HCT116 (cell line): ENCODE data around the gene HMCN1. TPM values are rescaled to one million over a fixed set of nuclear protein-coding genes. Genes with fewer than 3 reads are reported as not detected.

ENCODE experiments used
- ATAC-seq: fragments of 200-7000 bp; cut with Tn5 transposase; 2 replicates; pipeline ENCODE4 v1.9.1; 2020; ENCODE audit warnings: mild to moderate bottlenecking, moderate library complexity
- BruUV-seq: library from RNA; stranded (reverse); fragments of 400-500 nt; replicated peaks from 2 replicates; lab custom pipeline; 2021; lab: Mats Ljungman, UMichigan
- CTCF ChIA-PET: fragments of 300-600 bp; sonication (Branson Sonifier 250); formaldehyde crosslinking; loops from one replicate; lab custom pipeline; 2021; ENCODE audit warnings: antibody characterized with exemption; lab: Charles Lee
- POLR2A ChIA-PET: fragments of 300-600, 350-600 bp; sonication (Branson Sonifier 250); formaldehyde crosslinking; loops from one replicate; lab custom pipeline; 2021; ENCODE audit warnings: antibody characterized with exemption; lab: Charles Lee
- RAD21 ChIA-PET, 2 experiments: fragments of 300-600 bp; sonication (Branson Sonifier 250); formaldehyde crosslinking; loops; one replicate each; lab custom pipeline; 2023; ENCODE audit warnings: low total read pairs in 2 of 2; ENCODE audit not compliant: uncharacterized antibody in 2 of 2, unreplicated experiment in 2 of 2, low non-redundant PET in 1 of 2; lab: Charles Lee
- DNase-seq: peaks from one replicate; pipeline ENCODE4 v3.0.0-alpha.2; 2010; ENCODE audit warnings: low read depth, low spot score
- H2AFZ ChIP-seq: fragments of 200-600 bp; shearing (Covaris generic), sonication (generic); 2 replicates; pipeline ENCODE4 v1.6.1; 2017; ENCODE audit warnings: low read depth, mixed run types, mixed read lengths, antibody characterized with exemption, low read length; ENCODE audit not compliant: poor library complexity, severe bottlenecking
- H3K27ac ChIP-seq: 2 replicates; pipeline ENCODE4 v1.5.1; 2012; ENCODE audit warnings: low read depth, low read length
- H3K27me3 ChIP-seq: fragments of 200-600 bp; sonication (generic); 2 replicates; pipeline ENCODE4 v1.6.1; 2016; ENCODE audit warnings: mixed run types, low read length, mixed read lengths; ENCODE audit not compliant: insufficient read depth
- H3K36me3 ChIP-seq, 2 experiments: fragments of 200-500 bp in 1 of 2; fragments of 200-600 bp in 1 of 2; sonication (Bioruptor generic) in 1 of 2; sonication (generic) in 1 of 2; 2 replicates each; pipeline versions ENCODE4 v1.5.1 to v1.6.1; 2014 to 2016; ENCODE audit warnings: low read length in 2 of 2, inconsistent platforms in 1 of 2, mixed read lengths in 1 of 2, mixed run types in 1 of 2; ENCODE audit not compliant: insufficient read depth in 2 of 2, control insufficient read depth in 1 of 2
- H3K4me1 ChIP-seq, 2 experiments: fragments of 200-600 bp in 1 of 2; sonication (generic) in 1 of 2; 2 replicates each; pipeline versions ENCODE4 v1.5.1 to v1.6.1; 2012 to 2017; ENCODE audit warnings: low read length in 2 of 2, inconsistent platforms in 1 of 2, mild to moderate bottlenecking in 1 of 2, mixed read lengths in 1 of 2, mixed run types in 1 of 2, moderate library complexity in 1 of 2; ENCODE audit not compliant: insufficient read depth in 2 of 2, control insufficient read depth in 1 of 2
- H3K4me2 ChIP-seq: fragments of 200-600 bp; sonication (generic); 2 replicates; pipeline ENCODE4 v1.6.1; 2017; ENCODE audit warnings: mixed run types, low read length, mixed read lengths
- H3K4me3 ChIP-seq, 2 experiments: fragments of 200-600 bp in 1 of 2; sonication (generic) in 1 of 2; replicated peaks in 1 of 2; 2 replicates each; pipeline ENCODE4 v1.5.1; 2011 to 2016; ENCODE audit warnings: low read length in 2 of 2, control low read depth in 1 of 2, low read depth in 1 of 2, mild to moderate bottlenecking in 1 of 2, mixed read lengths in 1 of 2, mixed run types in 1 of 2
- H3K79me2 ChIP-seq: fragments of 200-600 bp; sonication (generic); 2 replicates; pipeline ENCODE4 v1.6.1; 2017; ENCODE audit warnings: mild to moderate bottlenecking, mixed run types, low read length, moderate library complexity, mixed read lengths; ENCODE audit not compliant: insufficient read depth
- H3K9ac ChIP-seq: fragments of 200-600 bp; sonication (generic); 2 replicates; pipeline ENCODE4 v1.6.1; 2016; ENCODE audit warnings: low read length, mixed read lengths
- H3K9me2 ChIP-seq: fragments of 200-600 bp; sonication (generic), shearing (Covaris generic); 2 replicates; pipeline ENCODE4 v1.6.1; 2017; ENCODE audit warnings: mixed run types, mild to moderate bottlenecking, moderate library complexity; ENCODE audit not compliant: insufficient read depth
- H3K9me3 ChIP-seq, 2 experiments: fragments of 200-500 bp in 1 of 2; fragments of 200-600 bp in 1 of 2; sonication (Bioruptor generic) in 1 of 2; sonication (generic) in 1 of 2; 2 replicates each; pipeline ENCODE4 v1.6.1; 2014 to 2017; ENCODE audit warnings: low read length in 2 of 2, mixed read lengths in 2 of 2, inconsistent platforms in 1 of 2, low read depth in 1 of 2, mild to moderate bottlenecking in 1 of 2, mixed run types in 1 of 2, moderate library complexity in 1 of 2; ENCODE audit not compliant: control insufficient read depth in 1 of 2, insufficient read depth in 1 of 2
- H4K20me1 ChIP-seq: fragments of 200-600 bp; sonication (generic), shearing (Covaris generic); 2 replicates; pipeline ENCODE4 v1.6.1; 2017; ENCODE audit warnings: mixed run types, mild to moderate bottlenecking, moderate library complexity; ENCODE audit not compliant: insufficient read depth
- CEBPB ChIP-seq: IDR thresholded peaks from 2 replicates; pipeline ENCODE4 v1.6.1; 2012; ENCODE audit warnings: low read depth
- EGR1 ChIP-seq: IDR thresholded peaks from 2 replicates; pipeline ENCODE4 v1.6.1; 2012; ENCODE audit warnings: low read depth
- EZH2 ChIP-seq: fragments of 200-600 bp; sonication (generic); IDR thresholded peaks from 2 replicates; pipeline ENCODE4 v1.6.1; 2017; ENCODE audit warnings: antibody characterized with exemption, mixed run types
- EZH2phosphoT487 ChIP-seq: fragments of 200-600 bp; IDR thresholded peaks from 2 replicates; pipeline ENCODE4 v1.6.1; 2018; ENCODE audit warnings: antibody characterized with exemption, borderline replicate concordance
- JUND ChIP-seq: IDR thresholded peaks from 2 replicates; pipeline ENCODE4 v1.6.1; 2012
- POLR2A ChIP-seq: IDR thresholded peaks from 2 replicates; pipeline ENCODE4 v1.7.0; 2011; ENCODE audit warnings: borderline replicate concordance; ENCODE audit not compliant: insufficient read depth, insufficient read length; ENCODE audit errors: extremely low read depth
- RAD21 ChIP-seq: IDR thresholded peaks from 2 replicates; pipeline ENCODE4 v1.6.1; 2012; ENCODE audit warnings: low read depth, mild to moderate bottlenecking
- SRF ChIP-seq: IDR thresholded peaks from 2 replicates; pipeline ENCODE4 v1.6.1; 2012; ENCODE audit warnings: low read depth
- TCF7L2 ChIP-seq: IDR thresholded peaks from 2 replicates; pipeline ENCODE4 v1.7.0; 2011; ENCODE audit warnings: borderline replicate concordance, inconsistent platforms; ENCODE audit not compliant: insufficient read depth, insufficient read length; ENCODE audit errors: extremely low read depth
- YY1 ChIP-seq: IDR thresholded peaks from 2 replicates; pipeline ENCODE4 v1.6.1; 2011; ENCODE audit warnings: low read length, low read depth, moderate library complexity, mild to moderate bottlenecking; ENCODE audit not compliant: insufficient replicate concordance; ENCODE audit errors: extremely low read depth
- ZFX ChIP-seq: fragments of 450-650 bp; IDR thresholded peaks from 2 replicates; pipeline ENCODE4 v1.6.1; 2017
- ZNF274 ChIP-seq: fragments of 200-500 bp; sonication (Bioruptor generic); IDR thresholded peaks from 2 replicates; pipeline ENCODE4 v1.6.1; 2014; ENCODE audit warnings: mild to moderate bottlenecking, low read depth, low read length, inconsistent platforms
- intact Hi-C: fragments of 100-400 bp; cut with micrococcal nuclease; formaldehyde crosslinking; loops from 2 replicates; pipeline ENCODE4 v1.10.0; 2022
- total RNA-seq: library from RNA; stranded (reverse); gene quantifications from one replicate; pipeline ENCODE4 v1.2.1, GENCODE V29; 2021; ENCODE audit not compliant: unreplicated experiment
- TF ChIP-seq, protein P1 (sequence below): IDR thresholded peaks from 2 replicates; pipeline ENCODE4 v1.6.1; 2011; ENCODE audit warnings: mild to moderate bottlenecking, low read length, moderate library complexity; ENCODE audit not compliant: insufficient replicate concordance; ENCODE audit errors: extremely low read depth
- TF ChIP-seq, protein P2 (sequence below): IDR thresholded peaks from 2 replicates; pipeline ENCODE4 v1.6.1; 2012; ENCODE audit warnings: low read depth
- TF ChIP-seq, protein P3 (sequence below): IDR thresholded peaks from 2 replicates; pipeline ENCODE4 v1.6.1; 2012
- TF ChIP-seq, protein P4 (sequence below): IDR thresholded peaks from 2 replicates; pipeline ENCODE4 v1.6.1; 2012
- TF ChIP-seq, protein P5 (sequence below), 3 experiments: fragments of 200-600 bp in 1 of 3; sonication (generic) in 1 of 3; IDR thresholded peaks in 2 of 3; conservative IDR thresholded peaks in 1 of 3; 2 replicates each; pipeline ENCODE4 v1.5.1; 2012 to 2017; ENCODE audit warnings: low read depth in 2 of 3, low read length in 2 of 3, antibody characterized with exemption in 1 of 3, borderline replicate concordance in 1 of 3, control low read depth in 1 of 3, mild to moderate bottlenecking in 1 of 3, mixed read lengths in 1 of 3, mixed run types in 1 of 3, moderate library complexity in 1 of 3; ENCODE audit not compliant: insufficient read depth in 1 of 3

The HMCN1 gene
- total RNA-seq, 1 experiment from 2014 or later, result 0.59 TPM

DNA sequence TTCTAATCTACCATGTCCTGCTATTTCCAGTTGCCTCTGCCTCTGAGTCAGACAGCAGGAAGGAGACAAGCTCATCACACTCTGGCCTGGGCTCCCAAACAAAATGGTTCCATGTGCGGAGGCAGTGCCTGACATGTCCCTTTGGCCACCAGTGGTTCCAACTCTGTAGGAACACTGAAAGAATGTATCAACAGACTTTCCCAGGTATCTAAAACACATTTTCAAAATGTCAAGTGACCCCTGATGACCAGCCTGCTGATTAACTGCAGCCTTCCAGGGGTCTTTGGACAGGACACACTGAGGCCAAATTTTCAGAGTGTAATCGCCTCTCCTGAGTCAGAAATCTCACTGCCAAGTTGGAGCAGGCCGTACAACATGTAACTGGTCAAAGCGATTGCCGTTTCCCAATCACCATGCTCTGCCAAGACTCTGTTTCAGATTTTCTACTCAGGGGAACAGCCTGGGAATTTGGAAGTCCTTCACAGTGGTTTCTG, 468.1 kb downstream of the HMCN1 start:
- intact Hi-C loops, result no loop called here
- ChIA-PET POLR2A (no interaction called here), RAD21 (no interaction called here), CTCF (interaction anchor here (0.7 kb wide), 1 partner anchor 482 kb away, joined by 3 read pairs; no protein-coding TSS in a partner anchor)
- no peaks in the 10 kb centered on the region for H4K20me1 ChIP-seq
- H3K79me2 ChIP-seq, result no peaks in the 10 kb centered on the region
- H3K9me2 ChIP-seq, result no peaks in the 10 kb centered on the region
- no TSS peak for BruUV-seq
- no peaks in the 10 kb centered on the region for H3K36me3 ChIP-seq
- DNase-seq, result no peak
- no peak overlapping the region for H2AFZ ChIP-seq
- peaks cover 0 to 4% of the 10 kb centered on the region in 2 experiments; a peak in 1 of 4 replicates for H3K4me1 ChIP-seq
- H3K4me2 ChIP-seq, result no peak overlapping the region
- H3K27ac ChIP-seq, result no peak overlapping the region
- no peak overlapping the region for H3K9ac ChIP-seq
- TF ChIP-seq, protein P1, sequence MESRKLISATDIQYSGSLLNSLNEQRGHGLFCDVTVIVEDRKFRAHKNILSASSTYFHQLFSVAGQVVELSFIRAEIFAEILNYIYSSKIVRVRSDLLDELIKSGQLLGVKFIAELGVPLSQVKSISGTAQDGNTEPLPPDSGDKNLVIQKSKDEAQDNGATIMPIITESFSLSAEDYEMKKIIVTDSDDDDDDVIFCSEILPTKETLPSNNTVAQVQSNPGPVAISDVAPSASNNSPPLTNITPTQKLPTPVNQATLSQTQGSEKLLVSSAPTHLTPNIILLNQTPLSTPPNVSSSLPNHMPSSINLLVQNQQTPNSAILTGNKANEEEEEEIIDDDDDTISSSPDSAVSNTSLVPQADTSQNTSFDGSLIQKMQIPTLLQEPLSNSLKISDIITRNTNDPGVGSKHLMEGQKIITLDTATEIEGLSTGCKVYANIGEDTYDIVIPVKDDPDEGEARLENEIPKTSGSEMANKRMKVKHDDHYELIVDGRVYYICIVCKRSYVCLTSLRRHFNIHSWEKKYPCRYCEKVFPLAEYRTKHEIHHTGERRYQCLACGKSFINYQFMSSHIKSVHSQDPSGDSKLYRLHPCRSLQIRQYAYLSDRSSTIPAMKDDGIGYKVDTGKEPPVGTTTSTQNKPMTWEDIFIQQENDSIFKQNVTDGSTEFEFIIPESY, result no peak
- no peak for TF ChIP-seq ZFX
- TF ChIP-seq EZH2, result no peak
- TF ChIP-seq TCF7L2, result no peak
- TF ChIP-seq, protein P2, sequence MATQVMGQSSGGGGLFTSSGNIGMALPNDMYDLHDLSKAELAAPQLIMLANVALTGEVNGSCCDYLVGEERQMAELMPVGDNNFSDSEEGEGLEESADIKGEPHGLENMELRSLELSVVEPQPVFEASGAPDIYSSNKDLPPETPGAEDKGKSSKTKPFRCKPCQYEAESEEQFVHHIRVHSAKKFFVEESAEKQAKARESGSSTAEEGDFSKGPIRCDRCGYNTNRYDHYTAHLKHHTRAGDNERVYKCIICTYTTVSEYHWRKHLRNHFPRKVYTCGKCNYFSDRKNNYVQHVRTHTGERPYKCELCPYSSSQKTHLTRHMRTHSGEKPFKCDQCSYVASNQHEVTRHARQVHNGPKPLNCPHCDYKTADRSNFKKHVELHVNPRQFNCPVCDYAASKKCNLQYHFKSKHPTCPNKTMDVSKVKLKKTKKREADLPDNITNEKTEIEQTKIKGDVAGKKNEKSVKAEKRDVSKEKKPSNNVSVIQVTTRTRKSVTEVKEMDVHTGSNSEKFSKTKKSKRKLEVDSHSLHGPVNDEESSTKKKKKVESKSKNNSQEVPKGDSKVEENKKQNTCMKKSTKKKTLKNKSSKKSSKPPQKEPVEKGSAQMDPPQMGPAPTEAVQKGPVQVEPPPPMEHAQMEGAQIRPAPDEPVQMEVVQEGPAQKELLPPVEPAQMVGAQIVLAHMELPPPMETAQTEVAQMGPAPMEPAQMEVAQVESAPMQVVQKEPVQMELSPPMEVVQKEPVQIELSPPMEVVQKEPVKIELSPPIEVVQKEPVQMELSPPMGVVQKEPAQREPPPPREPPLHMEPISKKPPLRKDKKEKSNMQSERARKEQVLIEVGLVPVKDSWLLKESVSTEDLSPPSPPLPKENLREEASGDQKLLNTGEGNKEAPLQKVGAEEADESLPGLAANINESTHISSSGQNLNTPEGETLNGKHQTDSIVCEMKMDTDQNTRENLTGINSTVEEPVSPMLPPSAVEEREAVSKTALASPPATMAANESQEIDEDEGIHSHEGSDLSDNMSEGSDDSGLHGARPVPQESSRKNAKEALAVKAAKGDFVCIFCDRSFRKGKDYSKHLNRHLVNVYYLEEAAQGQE, result no peak
- no peak for TF ChIP-seq CEBPB
- no peak for TF ChIP-seq EGR1
- no peak for TF ChIP-seq RAD21
- TF ChIP-seq, protein P3, sequence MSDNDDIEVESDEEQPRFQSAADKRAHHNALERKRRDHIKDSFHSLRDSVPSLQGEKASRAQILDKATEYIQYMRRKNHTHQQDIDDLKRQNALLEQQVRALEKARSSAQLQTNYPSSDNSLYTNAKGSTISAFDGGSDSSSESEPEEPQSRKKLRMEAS, result no peak
- TF ChIP-seq, protein P4, sequence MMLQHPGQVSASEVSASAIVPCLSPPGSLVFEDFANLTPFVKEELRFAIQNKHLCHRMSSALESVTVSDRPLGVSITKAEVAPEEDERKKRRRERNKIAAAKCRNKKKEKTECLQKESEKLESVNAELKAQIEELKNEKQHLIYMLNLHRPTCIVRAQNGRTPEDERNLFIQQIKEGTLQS, result no peak
- no peak for TF ChIP-seq YY1
- no peak for TF ChIP-seq SRF
- TF ChIP-seq, protein P5, sequence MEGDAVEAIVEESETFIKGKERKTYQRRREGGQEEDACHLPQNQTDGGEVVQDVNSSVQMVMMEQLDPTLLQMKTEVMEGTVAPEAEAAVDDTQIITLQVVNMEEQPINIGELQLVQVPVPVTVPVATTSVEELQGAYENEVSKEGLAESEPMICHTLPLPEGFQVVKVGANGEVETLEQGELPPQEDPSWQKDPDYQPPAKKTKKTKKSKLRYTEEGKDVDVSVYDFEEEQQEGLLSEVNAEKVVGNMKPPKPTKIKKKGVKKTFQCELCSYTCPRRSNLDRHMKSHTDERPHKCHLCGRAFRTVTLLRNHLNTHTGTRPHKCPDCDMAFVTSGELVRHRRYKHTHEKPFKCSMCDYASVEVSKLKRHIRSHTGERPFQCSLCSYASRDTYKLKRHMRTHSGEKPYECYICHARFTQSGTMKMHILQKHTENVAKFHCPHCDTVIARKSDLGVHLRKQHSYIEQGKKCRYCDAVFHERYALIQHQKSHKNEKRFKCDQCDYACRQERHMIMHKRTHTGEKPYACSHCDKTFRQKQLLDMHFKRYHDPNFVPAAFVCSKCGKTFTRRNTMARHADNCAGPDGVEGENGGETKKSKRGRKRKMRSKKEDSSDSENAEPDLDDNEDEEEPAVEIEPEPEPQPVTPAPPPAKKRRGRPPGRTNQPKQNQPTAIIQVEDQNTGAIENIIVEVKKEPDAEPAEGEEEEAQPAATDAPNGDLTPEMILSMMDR (IDR thresholded peaks at IDR 0.05 in 2 of 3, conservative IDR thresholded peaks at IDR 0.05 in 1 of 3; ENCODE audit: borderline replicate concordance in 1 of 3, insufficient read depth in 1 of 3, low read depth in 2 of 3, low read length in 2 of 3), result no peak
- no peak for TF ChIP-seq POLR2A
- no peak for TF ChIP-seq ZNF274
- no peak for TF ChIP-seq JUND
- TF ChIP-seq EZH2phosphoT487, result no peak
- ATAC-seq, result no peak
- no peaks in the 10 kb centered on the region for H3K9me3 ChIP-seq
- no peaks in the 10 kb centered on the region for H3K27me3 ChIP-seq
- no peak overlapping the region for H3K4me3 ChIP-seq
